Measurements from ENCODE around the gene GTF2E1. TPM values are rescaled to one million over a fixed set of nuclear protein-coding genes. Genes with fewer than 3 reads are reported as not detected.
"Not testable (repeated sequence)": the region's sequence is repeated elsewhere in the genome, so short reads cannot be mapped to it uniquely, and the experiment has no call there.

GTF2E1 gene
- total RNA-seq, 4 donors from 2014 or later: 11.4 to 21.0 (median 15.3) TPM

DNA sequence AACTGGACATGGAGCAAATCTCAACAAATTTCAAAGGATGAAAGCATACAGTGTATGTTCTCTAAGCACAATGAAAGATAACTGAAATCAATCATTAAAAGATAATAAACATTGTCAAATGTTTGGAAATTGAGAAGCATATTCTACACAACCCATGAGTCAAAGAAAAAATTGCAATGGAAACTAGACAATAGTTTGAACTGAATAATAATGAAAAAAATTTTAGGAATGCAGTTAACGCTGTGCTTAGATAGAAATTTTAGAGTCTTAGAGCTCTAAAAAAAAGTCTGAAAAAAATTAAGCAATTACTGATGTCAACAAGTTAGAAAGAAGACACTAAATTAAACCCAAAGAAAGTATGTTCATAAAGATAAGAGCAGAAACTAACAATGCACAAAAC, 15.8 kb upstream of the GTF2E1 start:
- 67 to 100% methylated on average over 1 of the region's 1 CpG for WGBS, 2 donors (ENCODE audit: low coverage in 1 of 2)
- H3K9me3 ChIP-seq: no peaks in the 10 kb centered on the region
- no peak for ATAC-seq
- peaks cover 0 to 26% of the 10 kb centered on the region in 2 donors for H3K36me3 ChIP-seq
- no peaks in the 10 kb centered on the region for H3K4me1 ChIP-seq
- no peaks in the 10 kb centered on the region for H3K27me3 ChIP-seq
- TF ChIP-seq POLR2AphosphoS5 (IDR thresholded peaks at IDR 0.05) (no peak), EP300 (IDR thresholded peaks at IDR 0.05) (no peak), POLR2A (IDR thresholded peaks at IDR 0.05) (no peak)
- TF ChIP-seq, protein P1, sequence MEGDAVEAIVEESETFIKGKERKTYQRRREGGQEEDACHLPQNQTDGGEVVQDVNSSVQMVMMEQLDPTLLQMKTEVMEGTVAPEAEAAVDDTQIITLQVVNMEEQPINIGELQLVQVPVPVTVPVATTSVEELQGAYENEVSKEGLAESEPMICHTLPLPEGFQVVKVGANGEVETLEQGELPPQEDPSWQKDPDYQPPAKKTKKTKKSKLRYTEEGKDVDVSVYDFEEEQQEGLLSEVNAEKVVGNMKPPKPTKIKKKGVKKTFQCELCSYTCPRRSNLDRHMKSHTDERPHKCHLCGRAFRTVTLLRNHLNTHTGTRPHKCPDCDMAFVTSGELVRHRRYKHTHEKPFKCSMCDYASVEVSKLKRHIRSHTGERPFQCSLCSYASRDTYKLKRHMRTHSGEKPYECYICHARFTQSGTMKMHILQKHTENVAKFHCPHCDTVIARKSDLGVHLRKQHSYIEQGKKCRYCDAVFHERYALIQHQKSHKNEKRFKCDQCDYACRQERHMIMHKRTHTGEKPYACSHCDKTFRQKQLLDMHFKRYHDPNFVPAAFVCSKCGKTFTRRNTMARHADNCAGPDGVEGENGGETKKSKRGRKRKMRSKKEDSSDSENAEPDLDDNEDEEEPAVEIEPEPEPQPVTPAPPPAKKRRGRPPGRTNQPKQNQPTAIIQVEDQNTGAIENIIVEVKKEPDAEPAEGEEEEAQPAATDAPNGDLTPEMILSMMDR (IDR thresholded peaks at IDR 0.05): no peak
- H3K4me3 ChIP-seq: no peak overlapping the region
- H3K27ac ChIP-seq: no peak overlapping the region

DNA sequence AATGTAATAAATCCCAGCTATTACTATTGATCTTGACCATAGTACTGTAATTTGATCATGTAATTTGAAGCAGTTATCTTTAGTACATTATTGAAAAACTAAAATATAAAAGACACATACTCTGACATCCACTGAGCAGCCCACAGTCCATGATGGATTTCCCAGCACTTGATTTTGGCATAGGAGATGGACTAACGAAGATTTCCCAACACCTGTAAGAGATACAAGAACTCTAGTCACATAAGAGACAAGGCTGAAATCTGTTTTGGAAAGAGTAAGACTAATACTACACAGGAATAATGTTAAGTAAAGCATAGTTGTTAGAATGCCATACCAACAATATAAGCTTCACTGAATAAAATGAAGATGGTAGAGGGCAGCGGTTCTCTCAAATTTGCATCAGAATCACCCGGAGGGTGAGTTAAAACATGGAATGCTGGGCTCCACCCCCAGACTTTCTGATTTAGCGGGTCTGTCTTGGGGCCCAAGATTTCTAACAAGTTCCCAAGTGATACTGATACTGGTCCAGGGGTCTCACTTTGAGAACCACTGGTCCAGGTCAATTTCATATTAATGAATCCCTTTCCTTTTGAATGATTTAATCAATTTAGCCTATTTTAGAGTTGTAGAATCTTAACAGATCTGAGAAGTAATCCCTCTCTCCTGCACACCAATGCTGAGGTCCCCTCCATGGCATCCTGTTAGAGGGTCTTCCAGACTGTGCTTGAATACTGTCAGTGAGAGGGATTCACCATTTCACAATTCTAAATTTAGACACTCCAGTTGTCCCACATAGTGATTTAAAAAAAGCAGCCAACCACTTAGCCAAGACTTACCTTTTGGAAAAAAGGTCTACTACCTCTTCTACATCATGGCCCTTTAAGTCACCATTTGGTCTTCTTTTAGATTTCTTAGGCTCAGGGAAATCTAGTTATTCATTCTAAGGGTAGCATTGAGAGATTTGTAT, 11.7 kb upstream of the GTF2E1 start:
- H3K27me3 ChIP-seq: no peaks in the 10 kb centered on the region
- no peaks in the 10 kb centered on the region for H3K9me3 ChIP-seq
- TF ChIP-seq POLR2A (IDR thresholded peaks at IDR 0.05) (no peak), POLR2AphosphoS5 (IDR thresholded peaks at IDR 0.05) (no peak), EP300 (IDR thresholded peaks at IDR 0.05) (no peak)
- TF ChIP-seq, protein P1 (IDR thresholded peaks at IDR 0.05): no peak
- H3K4me3 ChIP-seq: no peak overlapping the region
- no peak overlapping the region for H3K27ac ChIP-seq
- H3K4me1 ChIP-seq: no peaks in the 10 kb centered on the region
- 90 to 94% methylated on average over 4 of the region's 4 CpGs for WGBS, 2 donors (ENCODE audit: low coverage in 1 of 2)
- no peak for ATAC-seq
- peaks cover 0 to 26% of the 10 kb centered on the region in 2 donors for H3K36me3 ChIP-seq

DNA sequence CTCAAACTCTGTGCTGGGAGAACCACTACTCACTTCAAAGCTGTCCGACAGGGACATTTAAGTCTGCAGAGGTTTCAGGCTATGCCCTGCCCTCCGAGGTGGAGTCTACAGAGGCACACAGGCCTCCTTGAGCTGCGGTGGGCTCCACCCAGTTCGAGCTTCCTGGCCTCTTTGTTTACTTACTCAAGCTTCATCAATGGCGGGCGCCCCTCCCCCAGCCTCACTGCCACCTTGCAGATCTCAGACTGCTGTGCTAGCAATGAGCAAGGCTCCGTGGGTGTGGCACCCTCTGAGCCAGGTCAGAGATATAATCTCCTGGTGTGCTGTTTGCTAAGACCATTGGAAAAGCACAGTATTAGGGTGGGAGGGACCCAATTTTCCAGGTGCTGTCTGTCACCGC, 4.5 kb upstream of the GTF2E1 start:
- not testable (repeated sequence) for H3K27me3 ChIP-seq, H3K27ac ChIP-seq, H3K4me3 ChIP-seq, ATAC-seq, H3K9me3 ChIP-seq
- Histone ChIP-seq H3K4me1 (peaks cover 0 to 11% (median 0%) of the 10 kb centered on the region in 3 donors), H3K36me3 (peaks cover 0 to 15% of the 10 kb centered on the region in 2 donors)
- 93 to 100% methylated on average over 2 to 3 of the region's 8 CpGs for WGBS, 2 donors (ENCODE audit: low coverage in 1 of 2)

DNA sequence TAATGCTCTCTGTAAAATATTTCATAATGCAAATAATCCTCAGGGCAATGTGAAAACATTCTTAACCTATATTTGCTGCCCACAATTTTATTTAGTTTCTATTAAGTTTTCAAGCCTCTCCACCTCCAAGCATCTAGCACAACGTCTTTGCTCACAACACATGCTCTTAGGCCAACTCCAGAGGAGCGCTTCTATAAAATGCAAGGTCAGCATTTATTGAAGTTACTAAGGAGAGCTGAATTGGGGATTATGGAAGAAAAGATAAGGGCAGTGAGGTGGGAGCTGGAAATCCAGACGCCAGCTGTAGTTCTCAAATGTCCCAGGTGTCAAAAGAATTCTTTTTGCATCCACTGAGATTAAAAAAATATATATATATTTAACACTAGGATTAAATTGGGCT, 1.2 kb upstream of the GTF2E1 start:
- no peak for ATAC-seq
- peak overlapping the region; percentile 66 to 80 for H3K4me3 ChIP-seq
- TF ChIP-seq POLR2A (IDR thresholded peaks at IDR 0.05) (no peak), EP300 (IDR thresholded peaks at IDR 0.05) (no peak), POLR2AphosphoS5 (IDR thresholded peaks at IDR 0.05) (no peak)
- TF ChIP-seq, protein P1 (IDR thresholded peaks at IDR 0.05): no peak
- peaks cover 3 to 25% (median 8%) of the 10 kb centered on the region in 3 donors for H3K4me1 ChIP-seq
- 55 to 75% methylated on average over 1 to 3 of the region's 3 CpGs for WGBS, 2 donors (ENCODE audit: low coverage in 1 of 2)
- no peak overlapping the region for H3K27ac ChIP-seq
- no peaks in the 10 kb centered on the region for H3K9me3 ChIP-seq
- peaks cover 0 to 15% of the 10 kb centered on the region in 2 donors for H3K36me3 ChIP-seq
- no peaks in the 10 kb centered on the region for H3K27me3 ChIP-seq

DNA sequence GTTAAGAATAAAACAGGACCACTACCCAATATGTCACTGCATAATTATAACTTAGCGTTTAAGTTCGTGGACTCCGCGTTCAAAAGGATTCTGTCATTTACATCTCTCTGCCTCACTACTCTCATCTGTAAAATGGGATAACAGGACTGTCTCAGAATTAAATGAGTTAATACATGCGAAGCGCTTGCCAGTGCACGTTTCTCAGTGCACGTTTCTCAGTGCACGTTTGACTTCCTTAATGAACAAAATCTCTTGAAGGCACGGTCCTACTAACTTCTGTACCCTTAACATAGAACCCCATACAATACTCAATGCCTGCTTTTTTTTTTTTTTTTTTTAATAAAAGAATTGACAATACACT, 727 bp upstream of the GTF2E1 start:
- Histone ChIP-seq H3K4me3 (peak overlapping the region; percentile 66 to 80), H3K27ac (peak overlapping the region; percentile 92 to 98 (median 96)), H3K36me3 (peaks cover 0 to 15% of the 10 kb centered on the region in 2 donors), H3K4me1 (peaks cover 3 to 25% (median 8%) of the 10 kb centered on the region in 3 donors), H3K9me3 (no peaks in the 10 kb centered on the region), H3K27me3 (no peaks in the 10 kb centered on the region)
- TF ChIP-seq POLR2A (IDR thresholded peaks at IDR 0.05) (no peak), EP300 (IDR thresholded peaks at IDR 0.05) (no peak), POLR2AphosphoS5 (IDR thresholded peaks at IDR 0.05) (no peak)
- TF ChIP-seq, protein P1 (IDR thresholded peaks at IDR 0.05): no peak
- WGBS, 2 donors (ENCODE audit: low coverage in 1 of 2): 4 to 8% methylated on average over 10 of the region's 10 CpGs
- peak; percentile 2 for ATAC-seq

Measured in gastroesophageal sphincter (tissue), 4 donors.